Tongue (tissue), 3 donors: ENCODE measurements around the gene PRKAB1. TPM values are rescaled to one million over a fixed set of nuclear protein-coding genes. Genes with fewer than 3 reads are reported as not detected.

Experiments used
- DNase-seq: peaks from one replicate; pipeline ENCODE4 v3.0.0-alpha.2; 2015
- small RNA-seq: library from RNA; depleted of rRNA; stranded (forward); fragments of <200 nt; gene quantifications from one replicate; pipeline ENCODE3, GENCODE V24; 2014; ENCODE audit warnings: low replicate concordance
- total RNA-seq: library from RNA; depleted of rRNA; stranded (reverse); fragments of >200 nt; gene quantifications from one replicate; pipeline ENCODE4 v1.2.3, GENCODE V29; 2014

Gene PRKAB1
- total RNA-seq, 1 donor from 2014 or later: 41.1 TPM

DNA sequence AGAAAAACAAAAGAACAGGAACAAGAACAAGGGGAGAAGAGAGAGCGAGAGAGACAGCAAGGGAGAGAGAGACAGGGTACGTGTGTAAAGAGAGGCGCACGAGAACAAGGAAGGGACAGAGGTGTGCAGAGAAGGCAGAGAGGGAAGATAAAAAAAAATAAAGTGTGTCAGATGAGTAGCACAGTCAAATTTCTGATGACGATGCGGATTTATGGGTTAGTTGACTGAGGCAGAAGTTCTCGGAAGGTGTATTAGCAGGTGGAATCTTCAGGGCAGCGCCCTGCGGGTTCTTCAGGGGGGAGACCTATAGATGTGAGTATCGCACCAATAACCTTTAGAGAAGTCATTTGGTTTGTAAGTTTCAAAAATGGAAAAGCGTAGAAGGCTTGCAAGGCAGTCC lies 44.8 kb downstream of the PRKAB1 start:
- DNase-seq: no peak

DNA sequence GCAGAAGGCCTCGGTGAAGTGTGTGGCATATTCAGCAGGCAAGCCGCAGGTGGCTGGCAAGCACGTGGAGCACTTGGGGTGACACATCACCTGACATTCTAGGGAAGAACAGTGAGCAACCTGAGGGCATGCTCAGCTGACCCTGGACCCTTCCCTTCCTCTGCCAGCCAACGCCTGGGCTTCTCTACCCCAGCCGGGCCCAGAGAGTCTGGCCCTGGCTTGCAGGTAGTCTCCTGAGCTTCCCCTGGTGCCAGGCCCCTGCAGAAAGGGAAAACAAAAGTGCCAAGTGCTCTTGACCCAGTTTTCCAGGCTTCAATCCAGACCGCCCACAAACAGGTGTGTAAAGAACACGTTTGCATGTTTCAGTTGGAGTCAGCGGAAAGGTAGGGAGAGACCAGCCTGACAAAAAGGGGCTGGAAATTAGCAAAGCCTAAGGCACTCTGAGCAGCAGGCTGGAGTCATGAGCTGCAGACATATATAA lies 45.7 kb downstream of the PRKAB1 start:
- DNase-seq: no peak

DNA sequence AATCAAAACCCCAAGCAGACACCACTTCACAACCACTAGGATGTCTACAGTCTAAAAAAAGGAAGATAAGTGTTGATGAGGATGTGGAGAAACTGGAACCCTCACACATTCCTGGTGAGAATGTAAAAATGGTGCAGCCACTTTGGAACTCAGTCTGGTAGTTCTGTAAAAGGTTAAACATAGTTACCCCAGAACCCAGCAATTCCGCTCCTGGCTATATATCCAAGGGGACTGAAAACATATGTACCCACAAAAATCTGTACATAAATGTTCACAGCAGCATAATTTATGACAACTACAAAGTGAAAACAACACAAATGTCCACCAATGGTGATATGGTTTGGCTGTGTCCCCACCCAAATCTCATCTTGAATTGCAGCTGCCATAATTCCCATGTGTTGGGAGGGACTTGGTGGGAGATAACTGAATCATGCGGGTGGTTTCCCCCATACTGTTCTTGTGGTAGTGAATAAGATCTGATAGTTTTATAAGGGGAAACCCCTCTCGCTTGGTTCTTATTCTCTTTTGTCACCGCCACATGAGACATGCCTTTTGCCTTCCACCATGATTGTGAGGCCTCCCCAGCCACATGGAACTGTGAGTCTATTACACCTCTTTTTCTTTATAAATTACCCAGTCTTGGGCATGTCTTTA lies 46.8 kb downstream of the PRKAB1 start:
- no peak for DNase-seq

DNA sequence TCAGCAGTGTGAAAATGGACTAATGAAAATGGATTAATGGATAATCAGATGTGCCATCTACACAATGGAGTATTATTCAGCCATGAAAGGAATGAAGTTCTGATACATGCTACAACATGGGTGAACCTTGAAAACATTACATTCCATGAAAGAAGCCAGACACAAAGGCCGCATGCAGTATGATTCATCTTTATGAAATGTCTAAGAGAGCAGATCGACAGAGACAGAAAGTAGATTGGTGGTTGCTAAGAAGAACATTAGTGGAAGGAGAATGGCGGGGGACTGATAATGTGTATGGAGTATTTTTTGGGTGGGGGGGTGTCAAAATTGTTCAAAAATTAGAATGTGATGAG lies 47.3 kb downstream of the PRKAB1 start:
- DNase-seq: no peak

DNA sequence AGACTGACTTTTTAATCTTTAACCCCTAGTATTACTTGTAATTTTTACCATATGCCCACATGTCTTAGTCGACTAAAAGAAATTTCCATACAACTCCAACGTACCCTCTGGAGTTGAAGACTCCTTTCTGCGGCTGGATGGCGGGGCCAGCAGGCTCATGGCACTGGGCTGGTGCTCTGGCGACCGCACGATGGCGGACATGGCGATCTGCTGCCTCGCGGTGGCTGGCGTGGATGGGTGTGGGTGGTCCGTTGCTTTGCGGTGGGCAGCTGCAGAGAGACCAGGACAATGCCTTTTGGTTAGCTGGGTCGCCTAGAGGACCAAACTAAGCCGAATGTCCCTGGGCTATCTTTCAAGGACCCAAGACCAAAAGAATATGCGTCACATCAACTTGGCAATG lies 50.2 kb downstream of the PRKAB1 start:
- no peak for DNase-seq

DNA sequence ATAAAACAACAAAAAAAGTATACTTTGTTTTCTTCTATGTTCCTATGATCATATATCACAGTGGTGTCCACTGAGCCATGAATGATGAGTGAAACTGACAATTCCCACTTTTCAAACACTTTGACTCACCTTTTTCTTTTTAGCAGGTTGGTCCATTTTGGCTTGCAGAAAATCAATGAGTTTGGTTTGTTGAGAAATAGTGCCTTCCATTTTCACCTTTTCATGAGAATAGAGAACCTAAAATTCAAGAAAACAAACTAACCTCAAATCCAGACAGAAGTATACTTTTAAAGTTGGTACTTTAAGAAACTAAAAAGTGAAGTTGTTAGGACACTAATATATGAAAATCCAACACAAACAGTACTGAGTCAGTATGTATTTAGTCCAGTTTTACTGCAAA lies 52.4 kb downstream of the PRKAB1 start:
- no peak for DNase-seq

DNA sequence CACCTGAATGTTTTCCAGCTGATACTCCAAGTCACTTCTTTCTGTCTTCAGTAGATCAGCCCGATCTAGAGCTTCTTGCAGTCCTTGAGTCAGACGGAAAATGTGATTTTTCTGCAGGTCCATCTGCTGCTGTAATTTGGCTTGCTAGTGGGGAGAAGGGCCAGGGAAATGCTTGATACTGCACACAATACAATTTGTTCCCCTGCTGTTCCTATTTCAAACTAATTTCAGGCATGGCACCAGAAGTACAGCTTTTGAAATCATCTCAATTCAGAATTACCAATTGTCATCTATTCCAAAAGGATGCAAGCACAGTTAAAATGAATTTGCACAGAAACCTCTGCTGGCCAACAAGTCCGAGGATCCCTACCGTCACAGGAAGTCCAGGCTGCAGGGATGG lies 53.4 kb downstream of the PRKAB1 start:
- no peak for DNase-seq

DNA sequence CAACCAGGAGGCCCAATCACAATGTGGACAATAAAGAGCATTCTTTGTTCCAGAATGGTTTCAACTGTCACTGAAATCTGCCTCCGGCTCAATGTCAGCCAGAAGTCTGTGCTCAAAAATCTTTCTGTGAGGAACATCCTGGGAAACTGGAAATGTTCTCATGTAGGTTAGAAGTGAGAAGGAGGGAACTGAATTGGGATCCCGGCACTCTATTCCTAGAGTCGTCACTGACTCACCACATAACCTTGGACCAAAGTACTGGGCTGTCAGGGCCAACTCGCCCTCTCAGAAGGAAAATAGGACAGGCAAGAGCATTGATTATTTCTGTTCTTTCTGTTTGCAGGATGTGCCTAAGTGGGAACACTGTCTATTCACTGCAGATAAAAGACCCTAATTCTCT lies 57.6 kb downstream of the PRKAB1 start:
- DNase-seq: no peak

DNA sequence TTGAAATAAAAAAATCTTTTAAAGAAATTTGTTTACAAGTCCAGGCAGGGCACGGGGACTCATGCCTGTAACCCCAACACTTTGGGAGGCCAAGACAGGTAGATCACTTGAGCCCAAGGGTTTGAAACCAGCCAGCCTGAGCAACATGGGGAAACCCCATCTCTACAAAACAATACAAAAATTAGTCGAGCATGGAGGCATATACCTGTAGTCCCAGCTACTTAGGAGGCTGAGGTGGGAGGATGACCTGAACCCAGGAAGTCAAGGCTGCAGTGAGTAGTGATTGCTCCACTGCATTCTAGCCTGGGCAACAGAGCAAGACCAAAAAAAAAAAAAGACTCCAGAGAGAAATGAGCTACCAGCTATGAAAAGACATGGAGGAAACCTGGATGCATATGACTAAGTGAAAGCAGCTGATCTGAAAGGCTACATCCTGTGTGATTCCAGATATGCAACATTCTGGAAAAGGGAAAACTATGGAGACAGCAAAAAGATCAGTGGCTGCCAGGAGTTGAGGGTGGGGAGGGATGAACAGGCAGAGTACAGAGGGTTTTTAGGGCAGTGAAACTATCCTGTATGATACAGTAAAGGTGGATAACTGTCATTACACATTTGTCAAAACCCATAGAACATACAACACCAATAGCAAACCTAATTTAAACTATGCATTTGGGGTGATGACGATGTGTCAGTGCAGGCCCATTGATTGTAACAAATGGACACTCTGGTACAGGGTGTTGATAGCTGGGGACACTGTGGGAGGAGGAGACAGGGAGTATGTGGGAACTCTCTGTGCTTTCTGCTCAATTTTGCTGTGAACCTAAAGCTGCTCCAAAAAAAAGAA lies 59.9 kb downstream of the PRKAB1 start:
- no peak for DNase-seq

DNA sequence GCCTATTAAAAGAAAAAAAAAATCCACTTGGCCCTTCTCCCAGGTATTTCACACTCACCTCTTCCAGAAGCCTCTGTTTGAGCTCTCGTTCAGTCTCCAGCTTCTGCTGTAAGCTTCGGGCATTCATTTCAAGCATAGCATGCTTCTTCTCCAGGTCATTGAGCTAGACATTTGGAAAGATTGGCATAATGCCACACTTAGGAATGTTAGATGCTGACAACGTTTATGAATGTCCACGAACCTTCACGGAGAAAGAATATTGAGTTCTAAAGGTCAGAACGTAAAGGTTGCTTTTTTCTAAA lies 60.5 kb downstream of the PRKAB1 start:
- DNase-seq: no peak

DNA sequence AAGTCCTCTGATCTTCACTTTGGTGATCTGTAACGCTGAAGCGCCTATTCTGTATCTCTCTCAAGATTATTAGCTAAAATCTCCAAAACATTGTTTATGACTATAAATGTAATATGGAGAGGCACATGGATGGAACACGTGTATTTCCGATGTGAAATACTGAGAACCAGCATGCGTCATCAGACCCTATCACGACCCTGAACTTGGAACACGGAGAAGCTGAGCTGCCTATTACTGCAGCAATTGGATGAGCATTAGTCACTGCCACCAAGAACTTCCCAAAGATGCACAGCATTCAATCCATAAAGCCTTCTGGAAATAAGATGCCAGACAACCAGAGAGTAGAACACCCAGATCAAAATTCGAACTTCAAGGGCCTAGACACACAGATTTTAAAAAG lies 61.9 kb downstream of the PRKAB1 start:
- DNase-seq: no peak

DNA sequence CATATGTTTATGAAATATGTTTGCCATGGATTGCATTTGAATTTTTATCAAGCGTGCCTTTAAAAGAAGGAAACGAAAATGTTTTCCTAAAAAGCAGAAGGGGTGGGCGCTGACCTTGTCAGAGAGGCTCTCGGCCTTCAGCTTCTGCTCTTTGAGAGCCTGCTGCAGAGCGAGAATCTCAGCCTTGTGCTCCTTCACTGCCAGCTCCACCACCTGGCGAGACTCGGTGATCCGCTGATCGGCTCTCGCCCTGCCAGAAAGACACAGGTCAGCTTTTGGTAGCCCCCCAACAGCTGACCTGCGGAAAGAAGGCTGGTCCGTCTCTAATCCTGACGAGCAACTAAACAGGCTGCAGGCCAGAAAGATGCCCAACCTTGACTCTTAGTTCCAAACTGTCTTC lies 62.4 kb downstream of the PRKAB1 start:
- no peak for DNase-seq

Small RNAs within 50 kb of the gene (small RNA-seq; reads per million reads assigned to genes)
- not detected for gene RN7SKP197

Other genes starting within 250 kb of the PRKAB1 start
- 0.92 TPM for gene TMEM233, start 74.4 kb upstream of the PRKAB1 start, total RNA-seq
- gene CIT, start 209.2 kb downstream of the PRKAB1 start, total RNA-seq: 23.9 TPM